H1 (cell line): ENCODE data around the gene PLPPR1. TPM values are rescaled to one million over a fixed set of nuclear protein-coding genes. Genes with fewer than 3 reads are reported as not detected.

Experiments used
- CTCF ChIA-PET: fragments of 300-600 bp; sonication (Branson Sonifier 250); formaldehyde crosslinking; loops from one replicate; lab custom pipeline; 2021; ENCODE audit not compliant: partially characterized antibody; lab: Charles Lee
- POLR2A ChIA-PET: fragments of 300-600 bp; sonication (Branson Sonifier 250); formaldehyde crosslinking; loops from one replicate; lab custom pipeline; 2021; ENCODE audit warnings: inconsistent platforms; ENCODE audit not compliant: partially characterized antibody; lab: Charles Lee
- DNase-seq, 2 experiments: peaks; one replicate each; pipeline versions ENCODE4 v3.0.0 to v3.0.0-alpha.2; 2010 to 2022; ENCODE audit warnings: low spot score in 2 of 2, low read depth in 1 of 2, mixed read lengths in 1 of 2
- FAIRE-seq: peaks from 2 replicates; lab custom pipeline; 2011; peaks lifted over from hg19 to GRCh38; lab: Jason Lieb, UNC
- H2AFZ ChIP-seq: 2 replicates; pipeline ENCODE4 v1.8.1; 2012; ENCODE audit warnings: low read length, inconsistent platforms
- H2AK5ac ChIP-seq: 2 replicates; pipeline ENCODE4 v1.6.1; 2013; ENCODE audit warnings: low read depth, low read length
- H2BK120ac ChIP-seq: replicated peaks from 2 replicates; pipeline ENCODE3; 2013; ENCODE audit warnings: low read depth, low read length, inconsistent platforms
- H2BK12ac ChIP-seq: 2 replicates; pipeline ENCODE4 v1.6.1; 2013; ENCODE audit warnings: low read depth, low read length
- H2BK15ac ChIP-seq: 2 replicates; pipeline ENCODE4 v1.6.1; 2013; ENCODE audit warnings: low read length
- H2BK20ac ChIP-seq: 2 replicates; pipeline ENCODE4 v1.6.1; 2013; ENCODE audit warnings: low read length
- H2BK5ac ChIP-seq: 2 replicates; pipeline ENCODE4 v1.6.1; 2013; ENCODE audit warnings: low read depth, low read length
- H3K14ac ChIP-seq: 2 replicates; pipeline ENCODE4 v1.6.1; 2013; ENCODE audit warnings: inconsistent platforms; ENCODE audit not compliant: insufficient read length
- H3K18ac ChIP-seq: 2 replicates; pipeline ENCODE4 v1.6.1; 2013; ENCODE audit warnings: low read length; ENCODE audit errors: extremely low read depth
- H3K23ac ChIP-seq: 2 replicates; pipeline ENCODE4 v1.6.1; 2013; ENCODE audit warnings: inconsistent platforms; ENCODE audit not compliant: insufficient read length
- H3K23me2 ChIP-seq: 2 replicates; pipeline ENCODE4 v1.6.1; 2013; ENCODE audit warnings: low read depth, low read length
- H3K27ac ChIP-seq: 2 replicates; pipeline ENCODE4 v1.6.1; 2011; ENCODE audit warnings: low read depth, low read length, inconsistent platforms
- H3K27me3 ChIP-seq, 4 experiments: replicated peaks in 1 of 4; 1 replicate in 1 of 4; 2 replicates in 3 of 4; pipeline versions ENCODE4 v1.6.1 to v1.8.1; 2011 to 2013; ENCODE audit warnings: low read length in 3 of 4, mild to moderate bottlenecking in 3 of 4, inconsistent platforms in 2 of 4, mixed read lengths in 2 of 4, moderate library complexity in 1 of 4; ENCODE audit not compliant: control insufficient read depth in 3 of 4, insufficient read depth in 3 of 4; ENCODE audit errors: extremely low read depth in 1 of 4
- H3K36me3 ChIP-seq, 4 experiments: 2 replicates each; pipeline versions ENCODE4 v1.6.1 to v1.8.1; 2011 to 2013; ENCODE audit warnings: mild to moderate bottlenecking in 4 of 4, low read length in 3 of 4, moderate library complexity in 2 of 4, control low read depth in 1 of 4, inconsistent platforms in 1 of 4; ENCODE audit not compliant: insufficient read depth in 4 of 4, control insufficient read depth in 2 of 4
- H3K4ac ChIP-seq: replicated peaks from 2 replicates; pipeline ENCODE3; 2013; ENCODE audit warnings: low read length, low read depth, mixed read lengths, inconsistent platforms; ENCODE audit not compliant: insufficient read length
- H3K4me1 ChIP-seq, 4 experiments: replicated peaks in 1 of 4; 1 replicate in 1 of 4; 2 replicates in 3 of 4; pipeline versions ENCODE4 v1.6.1 to v1.8.1; 2011 to 2013; ENCODE audit warnings: low read length in 3 of 4, inconsistent platforms in 2 of 4, mixed read lengths in 1 of 4; ENCODE audit not compliant: insufficient read depth in 4 of 4, control insufficient read depth in 3 of 4
- H3K4me2 ChIP-seq, 2 experiments: 2 replicates each; pipeline versions ENCODE4 v1.6.1 to v1.8.1; 2011 to 2013; ENCODE audit warnings: low read depth in 2 of 2, low read length in 2 of 2, control low read depth in 1 of 2, inconsistent platforms in 1 of 2, mild to moderate bottlenecking in 1 of 2; ENCODE audit not compliant: insufficient read depth in 1 of 2
- H3K4me3 ChIP-seq, 4 experiments: fragments of 200-600, 300-600 bp in 1 of 4; sonication (generic), shearing (Covaris generic), sonication (Bioruptor Twin) in 1 of 4; 2 replicates each; pipeline versions ENCODE4 v1.5.1 to v1.8.1; 2011 to 2016; ENCODE audit warnings: low read length in 4 of 4, low read depth in 3 of 4, control low read depth in 2 of 4, inconsistent platforms in 2 of 4, mild to moderate bottlenecking in 2 of 4, mixed read lengths in 1 of 4, moderate library complexity in 1 of 4; ENCODE audit not compliant: insufficient read depth in 2 of 4; ENCODE audit errors: extremely low read depth in 1 of 4
- H3K56ac ChIP-seq: replicated peaks from 2 replicates; pipeline ENCODE3; 2013; ENCODE audit warnings: low read depth, mild to moderate bottlenecking, mixed read lengths, low read length, inconsistent platforms; ENCODE audit not compliant: insufficient read length
- H3K79me1 ChIP-seq: 2 replicates; pipeline ENCODE4 v1.6.1; 2013; ENCODE audit warnings: low read depth, low read length, control low read depth
- H3K79me2 ChIP-seq, 2 experiments: 2 replicates each; pipeline versions ENCODE4 v1.6.1 to v1.8.1; 2012 to 2013; ENCODE audit warnings: low read length in 2 of 2, mild to moderate bottlenecking in 2 of 2, inconsistent platforms in 1 of 2; ENCODE audit not compliant: insufficient read depth in 2 of 2, control insufficient read depth in 1 of 2
- H3K9ac ChIP-seq, 4 experiments: replicated peaks in 1 of 4; 1 replicate in 1 of 4; 2 replicates in 3 of 4; pipeline versions ENCODE4 v1.6.1 to v1.8.1; 2011 to 2013; ENCODE audit warnings: low read depth in 3 of 4, low read length in 3 of 4, control low read depth in 2 of 4, mild to moderate bottlenecking in 2 of 4, moderate library complexity in 2 of 4, inconsistent platforms in 1 of 4; ENCODE audit errors: extremely low read depth in 1 of 4
- H3K9me3 ChIP-seq, 2 experiments: 2 replicates each; pipeline versions ENCODE4 v1.6.1 to v1.8.1; 2012 to 2013; ENCODE audit warnings: mild to moderate bottlenecking in 2 of 2, moderate library complexity in 2 of 2, control low read depth in 1 of 2, inconsistent platforms in 1 of 2, low read depth in 1 of 2, low read length in 1 of 2, mixed read lengths in 1 of 2; ENCODE audit not compliant: insufficient read depth in 2 of 2
- H4K20me1 ChIP-seq, 2 experiments: replicated peaks in 1 of 2; 2 replicates each; pipeline versions ENCODE3 to v1.8.1; 2011 to 2013; ENCODE audit warnings: inconsistent platforms in 2 of 2, low read length in 2 of 2, mild to moderate bottlenecking in 1 of 2; ENCODE audit not compliant: insufficient read depth in 2 of 2, control insufficient read depth in 1 of 2
- H4K5ac ChIP-seq: 2 replicates; pipeline ENCODE4 v1.6.1; 2013; ENCODE audit warnings: low read length, low read depth, mixed read lengths, inconsistent platforms; ENCODE audit not compliant: insufficient read length
- H4K8ac ChIP-seq: 2 replicates; pipeline ENCODE4 v1.8.0; 2013; ENCODE audit warnings: mild to moderate bottlenecking, moderate library complexity, low read length, inconsistent platforms; ENCODE audit not compliant: insufficient read depth; ENCODE audit errors: extremely low read depth
- H4K91ac ChIP-seq: replicated peaks from 2 replicates; pipeline ENCODE3; 2013; ENCODE audit warnings: low read length, mixed read lengths, inconsistent platforms; ENCODE audit not compliant: insufficient read length
- BCL11A ChIP-seq, 2 experiments: IDR thresholded peaks; one replicate each; pipeline ENCODE4 v1.6.1; 2011; ENCODE audit warnings: low read depth in 2 of 2, low read length in 2 of 2, mild to moderate bottlenecking in 2 of 2
- CBX5 ChIP-seq: fragments of 300-800, 300-1000 bp; sonication (generic); IDR thresholded peaks from 2 replicates; pipeline ENCODE4 v1.7.1; 2016; ENCODE audit warnings: antibody characterized with exemption, low read length, low read depth
- CHD2 ChIP-seq: IDR thresholded peaks from 2 replicates; pipeline ENCODE4 v1.6.1; 2012; ENCODE audit warnings: low read length, improper control_type of control experiment
- EGR1 ChIP-seq: IDR thresholded peaks from 2 replicates; pipeline ENCODE4 v1.6.1; 2011; ENCODE audit warnings: low read depth, low read length, borderline replicate concordance
- EP300 ChIP-seq, 2 experiments: IDR thresholded peaks; 1 replicate in 1 of 2; 2 replicates in 1 of 2; pipeline ENCODE4 v1.6.1; 2011 to 2012; ENCODE audit warnings: low read depth in 2 of 2, low read length in 2 of 2, mild to moderate bottlenecking in 2 of 2, borderline replicate concordance in 1 of 2, inconsistent platforms in 1 of 2, moderate library complexity in 1 of 2
- EZH2 ChIP-seq: fragments of 200-600 bp; sonication (generic); IDR thresholded peaks from 2 replicates; pipeline ENCODE4 v1.7.1; 2012; ENCODE audit warnings: low read depth, mild to moderate bottlenecking, moderate library complexity, low read length, inconsistent platforms; ENCODE audit not compliant: severe bottlenecking
- HDAC6 ChIP-seq: IDR thresholded peaks from one replicate; pipeline ENCODE4 v1.7.1; 2012; ENCODE audit warnings: low read depth, mild to moderate bottlenecking, inconsistent platforms, low read length, moderate library complexity
- RAD21 ChIP-seq, 2 experiments: IDR thresholded peaks in 1 of 2; conservative IDR thresholded peaks in 1 of 2; 2 replicates each; pipeline ENCODE4 v1.6.1; 2011; ENCODE audit warnings: low read depth in 2 of 2, low read length in 2 of 2, improper control_type of control experiment in 1 of 2, inconsistent platforms in 1 of 2, mild to moderate bottlenecking in 1 of 2, moderate library complexity in 1 of 2
- SUZ12 ChIP-seq: fragments of 200-600 bp; sonication (generic); IDR thresholded peaks from 2 replicates; pipeline ENCODE4 v1.6.1; 2012; ENCODE audit warnings: mild to moderate bottlenecking, inconsistent platforms, low read length, moderate library complexity, mixed read lengths
- TAF7 ChIP-seq: optimal IDR thresholded peaks from 2 replicates; pipeline ENCODE3; 2011; ENCODE audit warnings: low read depth, mild to moderate bottlenecking, inconsistent platforms, low read length, moderate library complexity, borderline replicate concordance
- WGBS, 2 experiments: shearing (Covaris generic) in 1 of 2; methylation state at CpG; one replicate each; pipeline versions ENCODE4 v1.1.6 to v1.1.7; 2013 to 2015; ENCODE audit warnings: low lambda C conversion rate in 2 of 2, mixed read lengths in 2 of 2, inconsistent platforms in 1 of 2, low coverage in 1 of 2, missing lambda C conversion rate in 1 of 2; ENCODE audit not compliant: insufficient replicate concordance in 2 of 2, insufficient coverage in 1 of 2, insufficient read length in 1 of 2; ENCODE audit errors: extremely low coverage in 1 of 2, missing lambda C conversion rate in 1 of 2; 5-methylcytosine and 5-hydroxymethylcytosine counted together
- polyA plus RNA-seq, 7 experiments: library from polyadenylated mRNA; depleted of rRNA in 3 of 7; stranded (reverse) in 5 of 7; unstranded in 2 of 7; fragments of >200 nt in 5 of 7; fragments of 200-250 nt in 2 of 7; gene quantifications; 1 replicate in 5 of 7; 2 replicates in 1 of 7; 4 replicates in 1 of 7; pipeline versions ENCODE4 v1.2.1 to v1.2.3, GENCODE V29; 2011 to 2013; ENCODE audit warnings: missing spikeins in 2 of 7, mixed read lengths in 2 of 7
- total RNA-seq: library from RNA; stranded (reverse); fragmentation: NEBNext Ultra II Directional; extraction: Animal tissue kit (Norgen Biotek cat#: 25700); gene quantifications from 2 replicates; pipeline ENCODE4 v1.2.1, GENCODE V29; 2021
- TF ChIP-seq, protein P1 (sequence below): IDR thresholded peaks from 2 replicates; pipeline ENCODE4 v1.6.1; 2011; ENCODE audit warnings: low read depth, mild to moderate bottlenecking, low read length; ENCODE audit not compliant: insufficient read depth
- TF ChIP-seq, protein P2 (sequence below): IDR thresholded peaks from 2 replicates; pipeline ENCODE4 v1.6.1; 2012; ENCODE audit warnings: inconsistent platforms

The PLPPR1 gene
- total and polyA plus RNA-seq, 2 of the 8 experiments (the other 6 are each of a cell fraction or from before 2014, with no cell fraction given): 1.4 to 1.8 TPM

DNA sequence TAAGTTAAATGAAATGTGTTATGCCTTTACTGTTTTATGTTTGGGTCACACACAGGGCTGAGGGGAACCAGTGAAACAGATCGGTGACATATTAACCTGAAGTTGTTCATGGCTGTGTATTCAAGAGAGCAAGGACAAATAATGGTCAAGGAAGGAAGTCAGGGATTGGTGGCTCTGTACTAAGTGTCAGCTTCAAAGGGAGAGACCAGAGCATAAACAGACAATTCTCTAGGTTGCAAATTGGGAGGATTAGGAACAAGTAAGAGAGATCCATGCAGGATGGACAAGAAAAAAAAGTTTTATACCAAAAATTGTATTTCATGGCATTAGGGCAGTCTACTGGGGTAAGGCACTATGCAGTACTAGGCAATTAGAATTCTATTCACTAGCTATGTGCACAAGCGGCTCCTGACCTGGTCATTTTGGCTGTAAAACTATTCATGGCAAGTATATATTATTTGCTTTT is 156.3 kb downstream of the PLPPR1 start:
- FAIRE-seq: no peak
- Histone ChIP-seq H3K4me2 (no peak overlapping the region), H3K23ac (no peak overlapping the region), H2AK5ac (no peak overlapping the region), H3K36me3 (no peaks in the 10 kb centered on the region), H2BK20ac (no peak overlapping the region), H3K23me2 (no peaks in the 10 kb centered on the region; the same call in 1 of the 2 replicates), H3K27me3 (no peaks in the 10 kb centered on the region), H4K20me1 (no peaks in the 10 kb centered on the region), H2BK120ac (no peak overlapping the region), H3K4ac (no peak overlapping the region), H4K91ac (no peak overlapping the region), H3K27ac (no peak overlapping the region), H3K56ac (no peak overlapping the region), H3K79me2 (no peaks in the 10 kb centered on the region), H3K18ac (no peak overlapping the region), H4K8ac (no peak overlapping the region), H3K9me3 (no peaks in the 10 kb centered on the region), H3K14ac (no peak overlapping the region), H4K5ac (no peak overlapping the region), H2AFZ (no peak overlapping the region), H3K4me1 (no peaks in the 10 kb centered on the region), H3K4me3 (no peak overlapping the region), H3K9ac (no peak overlapping the region), H3K79me1 (no peaks in the 10 kb centered on the region), H2BK15ac (no peak overlapping the region), H2BK12ac (no peak overlapping the region), H2BK5ac (no peak overlapping the region)
- 90% methylated on average over 2 of the region's 2 CpGs; no CpG with 5 or more reads in 1 of the 2 experiments for WGBS, 2 experiments
- ChIA-PET POLR2A (no interaction called here), CTCF (interaction anchor here (0.6 to 1.1 kb wide), 4 partner anchors 9 to 505 kb away, joined by 3 to 4 read pairs (median 3); no protein-coding TSS in a partner anchor)
- DNase-seq: no peak
- no peak for TF ChIP-seq TAF7
- TF ChIP-seq, protein P1, sequence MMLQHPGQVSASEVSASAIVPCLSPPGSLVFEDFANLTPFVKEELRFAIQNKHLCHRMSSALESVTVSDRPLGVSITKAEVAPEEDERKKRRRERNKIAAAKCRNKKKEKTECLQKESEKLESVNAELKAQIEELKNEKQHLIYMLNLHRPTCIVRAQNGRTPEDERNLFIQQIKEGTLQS: no peak
- no peak for TF ChIP-seq EGR1
- TF ChIP-seq HDAC6: no peak
- TF ChIP-seq SUZ12: no peak
- TF ChIP-seq RAD21 (IDR thresholded peaks at IDR 0.05 in 1 of 2, conservative IDR thresholded peaks at IDR 0.05 in 1 of 2; ENCODE audit: low read depth in 2 of 2, low read length in 2 of 2): no peak
- TF ChIP-seq, protein P2, sequence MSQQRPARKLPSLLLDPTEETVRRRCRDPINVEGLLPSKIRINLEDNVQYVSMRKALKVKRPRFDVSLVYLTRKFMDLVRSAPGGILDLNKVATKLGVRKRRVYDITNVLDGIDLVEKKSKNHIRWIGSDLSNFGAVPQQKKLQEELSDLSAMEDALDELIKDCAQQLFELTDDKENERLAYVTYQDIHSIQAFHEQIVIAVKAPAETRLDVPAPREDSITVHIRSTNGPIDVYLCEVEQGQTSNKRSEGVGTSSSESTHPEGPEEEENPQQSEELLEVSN: no peak
- TF ChIP-seq BCL11A (IDR thresholded peaks at IDR 0.05; ENCODE audit: low read depth in 2 of 2, low read length in 2 of 2): no peak
- no peak for TF ChIP-seq CHD2
- TF ChIP-seq EP300 (IDR thresholded peaks at IDR 0.05; ENCODE audit: borderline replicate concordance in 1 of 2, low read depth in 2 of 2, low read length in 2 of 2): no peak
- no peak for TF ChIP-seq CBX5
- TF ChIP-seq EZH2: no peak
